HepG2 (cell line): ENCODE results near the gene NELFB. TPM values are rescaled to one million over a fixed set of nuclear protein-coding genes. Genes with fewer than 3 reads are reported as not detected.

Experiments
- CREBL2 ChIP-seq: sonication (generic); formaldehyde crosslinking; IDR thresholded peaks from 2 replicates; pipeline ENCODE4 v1.8.1; 2023; ENCODE audit warnings: missing genetic modification reagents, mild to moderate bottlenecking, borderline replicate concordance
- ELF4 ChIP-seq: sonication (generic); formaldehyde crosslinking; IDR thresholded peaks from 2 replicates; pipeline ENCODE4 v1.5.0; 2020; ENCODE audit warnings: missing genetic modification reagents, mild to moderate bottlenecking, moderate library complexity, borderline replicate concordance
- GLMP ChIP-seq: sonication (generic); formaldehyde crosslinking; IDR thresholded peaks from 2 replicates; pipeline ENCODE4 v1.9.0; 2021; ENCODE audit warnings: missing genetic modification reagents, mild to moderate bottlenecking, borderline replicate concordance
- HMGXB4 ChIP-seq, 2 experiments: sonication (generic) in 1 of 2; formaldehyde crosslinking in 1 of 2; IDR thresholded peaks; 2 replicates each; pipeline versions ENCODE4 v1.4.0 to v1.6.1; 2018 to 2020; ENCODE audit warnings: missing genetic modification reagents in 2 of 2, borderline replicate concordance in 1 of 2, low read depth in 1 of 2, mild to moderate bottlenecking in 1 of 2, missing biosample characterization in 1 of 2
- IRX3 ChIP-seq: sonication (generic); formaldehyde crosslinking; IDR thresholded peaks from 2 replicates; pipeline ENCODE4 v1.8.1; 2023; ENCODE audit warnings: mild to moderate bottlenecking, low read depth, missing genetic modification reagents, borderline replicate concordance
- KDM1A ChIP-seq: IDR thresholded peaks from 2 replicates; pipeline ENCODE4 v1.6.1; 2016; ENCODE audit warnings: missing compliant biosample characterization
- MED8 ChIP-seq: sonication (generic); formaldehyde crosslinking; IDR thresholded peaks from 2 replicates; pipeline ENCODE4 v1.8.1; 2023; ENCODE audit warnings: mild to moderate bottlenecking, missing genetic modification reagents; ENCODE audit not compliant: insufficient replicate concordance
- NFYC ChIP-seq: IDR thresholded peaks from 2 replicates; pipeline ENCODE4 v1.6.1; 2016; ENCODE audit warnings: missing genetic modification reagents, missing compliant biosample characterization
- NR1H2 ChIP-seq: sonication (generic); formaldehyde crosslinking; IDR thresholded peaks from 2 replicates; pipeline ENCODE4 v1.8.1; 2022; ENCODE audit warnings: low read depth, missing genetic modification reagents, borderline replicate concordance
- POLR2AphosphoS5 ChIP-seq: IDR thresholded peaks from 2 replicates; pipeline ENCODE4 v1.6.1; 2012; ENCODE audit warnings: low read depth, low read length
- POLR2G ChIP-seq: fragments of 200-400 bp; formaldehyde crosslinking; IDR thresholded peaks from 2 replicates; pipeline ENCODE4 v1.6.1; 2018; ENCODE audit warnings: mild to moderate bottlenecking, low read depth, low read length, moderate library complexity
- RARA ChIP-seq: IDR thresholded peaks from 2 replicates; pipeline ENCODE4 v1.6.1; 2016; ENCODE audit warnings: missing genetic modification reagents, missing compliant biosample characterization
- THAP11 ChIP-seq: IDR thresholded peaks from 2 replicates; pipeline ENCODE4 v1.6.1; 2016; ENCODE audit warnings: missing biosample characterization, missing genetic modification reagents
- ZBTB49 ChIP-seq: sonication (generic); formaldehyde crosslinking; IDR thresholded peaks from 2 replicates; pipeline ENCODE4 v1.4.0; 2020; ENCODE audit warnings: missing genetic modification reagents, borderline replicate concordance
- ZNF256 ChIP-seq: sonication (generic); formaldehyde crosslinking; conservative IDR thresholded peaks from 2 replicates; pipeline ENCODE4 v1.4.0; 2020; ENCODE audit warnings: missing genetic modification reagents
- ZNF276 ChIP-seq: sonication (generic); formaldehyde crosslinking; IDR thresholded peaks from 2 replicates; pipeline ENCODE4 v1.4.0; 2020; ENCODE audit warnings: mild to moderate bottlenecking, low read depth, missing genetic modification reagents
- ZNF282 ChIP-seq: fragments of 450-650 bp; IDR thresholded peaks from 2 replicates; pipeline ENCODE4 v1.6.1; 2018; ENCODE audit not compliant: partially characterized antibody
- ZNF883 ChIP-seq: sonication (generic); formaldehyde crosslinking; IDR thresholded peaks from 2 replicates; pipeline ENCODE4 v1.5.1; 2020; ENCODE audit warnings: mild to moderate bottlenecking, missing genetic modification reagents; ENCODE audit errors: not compliant biosample characterization
- polyA plus RNA-seq, 8 experiments: library from polyadenylated mRNA; depleted of rRNA in 3 of 8; stranded (reverse) in 7 of 8; unstranded in 1 of 8; fragments of >200 nt; fragmentation: Illumina TruSeq in 4 of 8; extraction: Trizol in 4 of 8; gene quantifications; 2 replicates each; pipeline versions ENCODE4 v1.2.1 to v1.2.3, GENCODE V29; 2011 to 2016; ENCODE audit warnings: low read depth in 4 of 8, missing spikeins in 1 of 8, mixed read lengths in 1 of 8; ENCODE audit not compliant: insufficient read depth in 1 of 8
- total RNA-seq, 5 experiments: library from RNA; depleted of rRNA; stranded (reverse); fragments of >200 nt; fragmentation: Illumina TruSeq; extraction: Trizol; gene quantifications; 2 replicates each; pipeline ENCODE4 v1.2.3, GENCODE V29; 2016; ENCODE audit warnings: low read depth in 1 of 5

The NELFB gene
- total and polyA plus RNA-seq, 2 of the 13 experiments (the other 11 are each of a cell fraction or from before 2014, with no cell fraction given) = 26.5 to 45.8 TPM

- TF ChIP-seq ZBTB49 (CRISPR knock-in tag) (no peak), ZNF282 (no peak), ZNF256 (CRISPR knock-in tag) (no peak), ZNF883 (peak; percentile 73), POLR2AphosphoS5 (no peak), MED8 (CRISPR knock-in tag) (peak; percentile 23), IRX3 (CRISPR knock-in tag) (no peak; the same call in 1 of the 2 replicates), POLR2G (peak; percentile 49; the same call in 1 of the 2 replicates), HMGXB4 (CRISPR knock-in tag; IDR thresholded peaks at IDR 0.05; ENCODE audit: borderline replicate concordance in 1 of 2, low read depth in 1 of 2) (peak; percentile 10 to 24; a peak in 2 of 4 replicates), ZNF276 (CRISPR knock-in tag) (0 out of 2 replicates have a peak, but pooled peaks have one; percentile 23), CREBL2 (CRISPR knock-in tag) (no peak), GLMP (no peak), ELF4 (CRISPR knock-in tag) (no peak), RARA (CRISPR knock-in tag) (peak; percentile 65), NR1H2 (CRISPR knock-in tag) (0 out of 2 replicates have a peak, but pooled peaks have one; percentile 51), THAP11 (CRISPR knock-in tag) (peak; percentile 48), NFYC (CRISPR knock-in tag) (no peak), KDM1A (CRISPR knock-in tag) (no peak)
Measured at GRCh38 chr9:137241490-137242268, 13.4 kb upstream of the NELFB start (continued).
